HG03558 (cell line): ENCODE measurements around the gene FXR2.

Experiments used
- ATAC-seq: cut with Tn5 transposase; IDR thresholded peaks from one replicate; pipeline ENCODE4 v1.9.1; 2021; ENCODE audit warnings: moderate number of reproducible peaks; ENCODE audit not compliant: unreplicated experiment; ENCODE audit errors: extremely low read depth

Gene FXR2

GRCh38 chr17:7553356-7553755, 61.3 kb downstream of the FXR2 start:
- ATAC-seq: no peak

DNA sequence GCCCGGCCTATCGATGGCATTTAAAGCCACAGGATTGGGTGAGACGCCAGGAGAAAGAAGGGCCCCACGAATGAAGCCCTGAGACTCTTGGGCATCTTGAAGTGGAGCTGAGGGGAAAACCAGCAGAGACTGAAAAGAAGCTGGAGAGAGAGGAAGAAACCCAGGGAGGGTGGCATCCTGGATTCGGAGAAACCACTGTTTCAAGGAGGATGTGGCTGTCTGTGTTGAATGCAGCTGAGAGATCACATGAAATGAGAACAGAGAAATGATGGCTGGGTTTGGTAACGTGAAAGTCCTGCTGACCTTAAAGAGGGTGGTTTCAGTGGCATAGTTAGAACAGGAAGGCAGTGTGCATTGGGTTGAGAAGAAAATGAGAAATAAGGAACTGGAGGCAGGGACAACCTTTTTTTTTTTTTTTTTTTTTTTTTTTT, 62.1 kb downstream of the FXR2 start:
- ATAC-seq: peak; percentile 48

GRCh38 chr17:7551396-7551795, 63.3 kb downstream of the FXR2 start:
- no peak for ATAC-seq

DNA sequence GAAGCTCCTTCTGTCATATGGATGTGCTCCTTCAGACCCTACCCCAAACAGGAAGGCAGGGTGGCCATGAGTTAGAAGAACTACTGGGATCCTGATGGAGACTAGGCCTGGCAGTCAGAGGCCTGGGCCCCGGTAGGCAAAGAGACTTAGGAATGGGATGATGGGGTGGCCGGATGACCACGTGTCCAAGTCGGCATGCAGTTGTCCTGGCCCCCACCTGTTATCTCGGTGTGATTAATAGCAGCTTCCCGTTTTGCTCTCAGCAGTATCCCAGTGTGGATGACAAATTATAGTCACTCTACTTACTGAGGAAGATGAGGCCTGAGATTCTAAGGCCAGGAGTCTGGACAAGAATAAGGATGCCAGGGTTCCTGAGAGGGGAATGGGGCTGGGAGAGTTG, 64.4 kb downstream of the FXR2 start:
- ATAC-seq: no peak

DNA sequence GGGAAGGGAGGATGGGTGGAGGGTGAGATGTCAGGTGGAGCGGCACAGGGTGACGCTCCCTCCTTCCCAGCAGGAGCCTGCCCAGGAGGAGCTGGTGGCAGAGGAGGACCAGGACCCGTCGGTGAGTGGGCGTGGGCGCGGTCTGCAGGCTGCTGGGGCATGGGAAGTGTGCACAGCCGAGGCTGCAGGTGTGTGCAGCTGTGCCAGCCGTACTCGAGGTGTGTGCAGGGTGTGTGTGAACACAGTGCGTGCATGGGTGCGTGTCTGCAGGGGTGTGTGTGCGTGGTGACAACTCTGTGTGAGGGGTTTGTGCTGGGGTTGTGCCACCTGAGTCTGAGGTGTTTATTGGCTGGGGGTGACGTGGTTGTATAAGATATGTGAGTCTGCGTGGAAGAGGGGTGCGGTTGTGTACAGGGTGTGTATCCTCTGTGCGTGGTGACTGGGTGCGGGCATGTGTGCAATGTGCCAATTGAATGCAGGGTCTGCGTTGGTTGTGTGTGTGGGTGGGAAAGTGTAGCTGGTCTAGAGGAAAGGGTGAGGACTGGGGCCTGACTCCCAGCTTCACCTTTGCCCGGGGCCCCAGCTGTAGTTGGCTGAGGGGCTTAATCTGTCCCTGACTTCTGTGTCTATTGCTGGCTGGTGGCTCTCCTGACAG, 65.2 kb downstream of the FXR2 start:
- ATAC-seq: no peak

DNA sequence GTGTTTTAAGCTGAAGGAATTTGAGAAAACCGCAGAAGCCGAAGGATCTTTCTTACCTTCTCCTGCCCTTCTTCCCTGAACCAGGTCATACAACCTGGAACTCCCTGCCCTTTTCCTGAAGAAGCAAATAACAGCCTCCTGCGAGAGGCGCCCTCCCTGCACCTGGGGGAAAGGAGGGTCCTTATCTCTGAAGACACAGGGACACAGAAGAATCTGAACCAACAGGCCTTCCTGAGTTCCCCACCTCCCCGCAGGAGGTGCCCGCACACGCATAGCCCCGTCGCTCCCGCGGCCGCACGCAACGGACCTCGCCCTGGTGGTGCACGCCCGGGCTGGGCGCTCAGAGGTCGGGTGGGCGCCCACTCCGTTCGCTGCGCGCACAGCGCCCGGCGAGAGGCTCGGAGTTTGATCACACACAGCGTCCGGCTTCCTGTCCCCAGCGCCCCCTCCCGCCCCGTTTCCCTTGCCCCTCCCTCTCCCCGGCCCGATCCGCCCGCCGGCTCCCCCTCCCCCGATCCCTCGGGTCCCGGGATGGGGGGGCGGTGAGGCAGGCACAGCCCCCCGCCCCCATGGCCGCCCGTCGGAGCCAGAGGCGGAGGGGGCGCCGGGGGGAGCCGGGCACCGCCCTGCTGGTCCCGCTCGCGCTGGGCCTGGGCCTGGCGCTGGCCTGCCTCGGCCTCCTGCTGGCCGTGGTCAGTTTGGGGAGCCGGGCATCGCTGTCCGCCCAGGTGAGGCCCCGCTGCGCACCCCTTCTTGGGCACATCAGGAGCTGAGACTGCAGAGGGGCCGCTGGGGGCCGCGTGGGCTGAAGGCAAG, 65.9 kb downstream of the FXR2 start, which contains the start of gene TNFSF12:
TSS of gene TNFSF12 (plus strand) at position 474 of the 816 bp plus-strand sequence. CDS start at position 570, 96 bp downstream.
- no peak for ATAC-seq

DNA sequence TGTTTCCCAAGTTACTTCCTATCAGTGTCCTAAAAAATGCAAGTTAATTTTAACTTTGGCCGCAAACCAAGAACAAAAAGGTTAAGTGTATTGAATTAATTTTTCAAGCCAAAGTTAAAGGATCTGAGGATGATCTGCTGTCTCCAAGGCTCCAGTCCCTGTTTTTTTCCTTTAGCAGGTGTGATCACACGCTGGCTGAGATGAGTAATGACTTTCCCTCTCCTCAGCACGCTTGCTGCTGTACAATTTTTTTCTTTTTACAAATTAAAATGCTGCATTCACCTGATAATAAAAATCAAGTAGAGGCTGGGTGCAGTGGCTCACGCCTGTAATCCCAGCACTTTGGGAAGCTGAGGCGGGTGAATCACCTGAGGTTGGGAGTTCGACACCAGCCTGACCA, 69.8 kb downstream of the FXR2 start:
- ATAC-seq: no peak
